GM18873 (cell line): ENCODE results near the gene UBA5.

ENCODE experiments used
- ATAC-seq: cut with Tn5 transposase; IDR thresholded peaks from one replicate; pipeline ENCODE4 v1.9.1; 2021; ENCODE audit warnings: mild to moderate bottlenecking, moderate library complexity, moderate number of reproducible peaks; ENCODE audit not compliant: unreplicated experiment, low FRiP score

UBA5 gene

GRCh38 chr3:132710311-132710710 lies 50.2 kb downstream of the UBA5 start:
- ATAC-seq, result no peak

DNA sequence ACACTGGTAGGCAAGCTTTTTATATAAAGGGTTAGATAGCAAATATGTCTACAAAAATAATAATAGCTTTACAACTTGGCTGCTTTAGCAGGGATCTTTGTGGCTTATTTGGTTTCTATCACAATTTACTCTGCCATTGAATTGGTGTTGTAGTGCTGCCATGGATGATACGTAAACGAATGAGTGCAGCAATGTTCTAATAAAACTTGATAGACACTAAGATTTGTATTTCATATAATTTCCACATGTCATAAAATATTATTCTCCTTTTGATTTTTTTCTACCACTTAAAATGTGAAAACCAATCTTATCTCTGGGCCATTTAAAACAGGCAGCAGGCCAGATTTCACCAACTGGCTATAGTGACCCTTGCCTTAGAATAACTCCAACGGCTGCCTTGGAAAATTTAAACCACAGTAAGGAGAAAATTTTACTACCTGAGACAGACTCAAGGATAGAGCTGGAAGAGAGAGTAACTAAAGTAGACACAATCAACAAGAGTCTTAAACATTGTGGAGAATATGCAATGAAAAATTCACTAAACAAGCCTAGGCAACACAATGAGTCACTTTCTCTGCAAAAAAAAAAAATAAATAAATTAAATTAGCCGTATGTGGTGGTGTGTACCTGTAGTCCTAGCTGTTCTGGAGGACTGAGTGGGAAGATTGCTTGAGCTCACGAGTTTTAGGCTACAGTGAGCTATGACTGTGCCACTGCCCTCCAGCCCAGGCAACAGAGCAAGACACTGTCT lies 54.0 kb downstream of the UBA5 start:
- no peak for ATAC-seq

DNA sequence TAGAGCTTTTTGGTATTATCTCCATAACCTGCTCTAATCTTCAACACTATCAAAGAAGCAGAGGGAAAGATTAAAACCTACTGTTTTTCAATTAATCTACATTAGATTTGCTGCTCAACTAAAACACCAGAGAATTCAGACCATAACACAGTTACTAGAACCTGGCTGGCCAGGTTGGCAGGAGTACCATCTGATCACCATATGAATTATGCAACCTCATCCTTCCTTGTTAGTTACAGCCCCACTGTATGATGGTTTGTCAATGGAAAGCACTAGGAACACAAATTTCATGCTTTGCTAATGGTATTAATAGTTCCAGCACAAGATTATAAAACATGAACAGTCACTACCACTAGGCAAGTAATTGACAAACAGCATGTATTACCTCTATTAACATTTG lies 56.2 kb downstream of the UBA5 start:
- ATAC-seq, result no peak

GRCh38 chr3:132720228-132720627 lies 60.1 kb downstream of the UBA5 start:
- ATAC-seq, result no peak

DNA sequence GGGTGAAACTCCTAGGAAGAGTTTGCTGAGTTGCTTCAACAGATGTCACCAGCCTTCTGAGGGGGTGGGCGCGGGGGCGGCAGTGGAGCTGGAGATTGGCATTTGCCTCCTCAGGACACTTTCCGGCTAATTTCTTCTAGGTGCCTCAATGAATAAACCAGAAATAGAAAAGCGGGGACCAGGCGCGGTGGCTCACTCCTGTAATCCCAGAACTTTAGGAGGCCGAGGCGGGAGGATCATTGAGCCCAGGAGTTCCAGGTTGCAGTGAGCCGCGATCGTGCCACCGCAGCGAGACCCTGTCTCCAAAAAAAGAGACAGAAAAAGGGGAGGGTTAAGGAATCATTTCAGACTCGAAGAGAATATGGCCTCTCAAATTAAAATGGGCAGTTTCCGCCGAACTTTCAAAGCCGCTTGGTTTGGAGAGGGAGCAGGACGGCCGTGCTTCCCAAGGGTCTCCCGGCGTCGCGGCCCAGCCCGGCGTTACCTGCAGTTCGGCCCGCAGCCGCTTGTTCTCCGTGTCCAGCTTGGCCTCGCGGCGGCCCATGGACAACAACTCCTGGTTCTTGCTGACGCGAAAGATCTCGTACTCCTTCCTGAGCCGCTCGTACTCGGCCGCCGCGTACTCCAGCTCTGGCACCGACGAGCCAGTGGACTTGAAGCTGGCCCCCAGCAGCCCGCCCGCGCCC lies 61.5 kb downstream of the UBA5 start:
- peak; percentile 30 for ATAC-seq

- ATAC-seq, result peak; percentile 58
Measured at GRCh38 chr3:132722165-132723023, 62.3 kb downstream of the UBA5 start, which contains the start of gene NPHP3. NPHP3 (minus strand) TSS chr3:132722409; CDS start chr3:132722355, 54 bp downstream.

- no peak for ATAC-seq
Measured at GRCh38 chr3:132723024-132723950, 63.2 kb downstream of the UBA5 start.

DNA sequence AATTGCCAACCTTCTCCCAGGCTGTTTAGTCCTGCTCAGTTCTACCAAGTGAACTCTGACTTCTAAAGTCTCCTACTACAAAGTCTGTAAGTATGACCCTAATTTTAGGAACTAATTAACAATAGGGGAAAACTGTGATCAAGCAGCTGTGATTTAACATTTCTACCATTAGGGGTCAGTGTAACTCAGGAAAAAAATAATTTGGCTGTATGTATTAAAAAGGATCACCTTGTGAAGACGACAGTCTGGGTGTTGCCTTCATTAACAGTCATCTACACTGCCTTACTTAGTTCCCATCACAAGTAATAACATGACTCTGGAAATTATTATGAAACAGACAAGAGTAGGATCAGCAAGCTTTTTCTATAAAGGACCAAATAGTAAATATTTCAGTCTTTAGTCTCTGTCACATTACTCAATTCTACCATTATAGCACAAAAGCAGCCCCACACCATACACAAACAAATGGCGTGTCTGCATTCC lies 66.3 kb downstream of the UBA5 start:
- ATAC-seq, result no peak
